ENCODE measurements around the gene C7orf57. TPM values are rescaled to one million over a fixed set of nuclear protein-coding genes. Genes with fewer than 3 reads are reported as not detected.

C7orf57 gene
- polyA plus RNA-seq, 1 of the 3 experiments (the other 2 are of a cell fraction) = 0.41 TPM

DNA sequence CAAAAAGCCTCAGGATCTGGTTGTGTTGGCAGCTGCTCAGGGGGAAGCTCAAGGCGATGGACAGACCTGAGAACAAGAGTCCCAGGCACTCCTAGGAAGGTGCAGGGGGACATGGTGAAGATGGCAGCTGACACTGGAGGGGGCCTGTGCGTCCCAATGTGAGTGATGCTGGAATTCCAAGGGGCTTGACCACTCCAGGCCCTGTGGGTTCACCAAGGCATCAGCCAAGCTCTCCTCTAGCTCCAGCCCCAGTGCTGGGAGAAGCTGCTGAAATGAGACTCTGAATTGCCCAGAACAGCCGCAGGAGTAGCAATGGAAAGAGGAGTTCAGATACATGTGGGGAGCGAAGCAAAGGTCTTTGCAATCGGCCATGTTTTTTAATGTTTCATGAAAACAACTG, 69.7 kb downstream of the C7orf57 start:
- Histone ChIP-seq H3K4me2 (no peak overlapping the region), H4K20me1 (ENCODE audit: insufficient read depth) (no peaks in the 10 kb centered on the region), H3K9ac (no peak overlapping the region), H3K9me3 (no peaks in the 10 kb centered on the region), H3K27me3 (ENCODE audit: insufficient read depth) (no peaks in the 10 kb centered on the region), H3K9me2 (no peaks in the 10 kb centered on the region), H3K27ac (ENCODE audit: low read depth in 2 of 2, low read length in 1 of 2) (no peak overlapping the region), H2AFZ (ENCODE audit: low read depth) (no peak overlapping the region), H3K4me1 (ENCODE audit: control insufficient read depth in 1 of 2, insufficient read depth in 2 of 2, low read depth in 1 of 2, low read length in 1 of 2) (no peaks in the 10 kb centered on the region), H3K79me2 (ENCODE audit: insufficient read depth) (peaks cover 1% of the 10 kb centered on the region; the same call in 1 of the 2 replicates), H3K36me3 (replicated peaks in 1 of 2; ENCODE audit: control insufficient read depth in 1 of 2, insufficient read depth in 2 of 2, low read length in 1 of 2) (peaks cover 58 to 72% of the 10 kb centered on the region in 2 experiments), H3K4me3 (ENCODE audit: low read depth in 2 of 2, low read length in 1 of 2) (no peak overlapping the region), H3F3A (replicated peaks; ENCODE audit: insufficient read depth) (no peaks in the 10 kb centered on the region)
- POLR2A ChIA-PET = no interaction called here
- CTCF ChIA-PET = interaction anchor here (0.8 to 12.8 kb wide), 3 partner anchors 9 to 161 kb away, joined by 3 to 185 read pairs (median 6); no protein-coding TSS in a partner anchor
- TF ChIP-seq MEF2A (IDR thresholded peaks at IDR 0.05; ENCODE audit: borderline replicate concordance, low read depth) (no peak), IRF3 (IDR thresholded peaks at IDR 0.05; ENCODE audit: low read depth, low read length) (no peak), GABPA (IDR thresholded peaks at IDR 0.05; ENCODE audit: low read depth) (no peak), NFIC (IDR thresholded peaks at IDR 0.05; ENCODE audit: borderline replicate concordance) (no peak), YY1 (IDR thresholded peaks at IDR 0.05; ENCODE audit: low read depth) (no peak), EP300 (IDR thresholded peaks at IDR 0.05; ENCODE audit: borderline replicate concordance in 1 of 2, low read depth in 1 of 2, low read length in 1 of 2) (no peak)
- TF ChIP-seq, protein P1, sequence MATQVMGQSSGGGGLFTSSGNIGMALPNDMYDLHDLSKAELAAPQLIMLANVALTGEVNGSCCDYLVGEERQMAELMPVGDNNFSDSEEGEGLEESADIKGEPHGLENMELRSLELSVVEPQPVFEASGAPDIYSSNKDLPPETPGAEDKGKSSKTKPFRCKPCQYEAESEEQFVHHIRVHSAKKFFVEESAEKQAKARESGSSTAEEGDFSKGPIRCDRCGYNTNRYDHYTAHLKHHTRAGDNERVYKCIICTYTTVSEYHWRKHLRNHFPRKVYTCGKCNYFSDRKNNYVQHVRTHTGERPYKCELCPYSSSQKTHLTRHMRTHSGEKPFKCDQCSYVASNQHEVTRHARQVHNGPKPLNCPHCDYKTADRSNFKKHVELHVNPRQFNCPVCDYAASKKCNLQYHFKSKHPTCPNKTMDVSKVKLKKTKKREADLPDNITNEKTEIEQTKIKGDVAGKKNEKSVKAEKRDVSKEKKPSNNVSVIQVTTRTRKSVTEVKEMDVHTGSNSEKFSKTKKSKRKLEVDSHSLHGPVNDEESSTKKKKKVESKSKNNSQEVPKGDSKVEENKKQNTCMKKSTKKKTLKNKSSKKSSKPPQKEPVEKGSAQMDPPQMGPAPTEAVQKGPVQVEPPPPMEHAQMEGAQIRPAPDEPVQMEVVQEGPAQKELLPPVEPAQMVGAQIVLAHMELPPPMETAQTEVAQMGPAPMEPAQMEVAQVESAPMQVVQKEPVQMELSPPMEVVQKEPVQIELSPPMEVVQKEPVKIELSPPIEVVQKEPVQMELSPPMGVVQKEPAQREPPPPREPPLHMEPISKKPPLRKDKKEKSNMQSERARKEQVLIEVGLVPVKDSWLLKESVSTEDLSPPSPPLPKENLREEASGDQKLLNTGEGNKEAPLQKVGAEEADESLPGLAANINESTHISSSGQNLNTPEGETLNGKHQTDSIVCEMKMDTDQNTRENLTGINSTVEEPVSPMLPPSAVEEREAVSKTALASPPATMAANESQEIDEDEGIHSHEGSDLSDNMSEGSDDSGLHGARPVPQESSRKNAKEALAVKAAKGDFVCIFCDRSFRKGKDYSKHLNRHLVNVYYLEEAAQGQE (IDR thresholded peaks at IDR 0.05; ENCODE audit: low read depth, low read length) = no peak
- WGBS (ENCODE audit: low lambda C conversion rate) = 97% methylated on average over 5 of the region's 5 CpGs
- DNase-seq = no peak

GRCh38 chr7:48106906-48107659, 71.7 kb downstream of the C7orf57 start:
- H3K27me3 ChIP-seq (ENCODE audit: insufficient read depth) = no peaks in the 10 kb centered on the region
- no peaks in the 10 kb centered on the region for H3K9me3 ChIP-seq
- WGBS (ENCODE audit: low lambda C conversion rate) = 93% methylated on average over 27 of the region's 29 CpGs
- H3K9me2 ChIP-seq = no peaks in the 10 kb centered on the region
- peaks cover 42 to 56% of the 10 kb centered on the region in 2 experiments for H3K36me3 ChIP-seq (replicated peaks in 1 of 2; ENCODE audit: control insufficient read depth in 1 of 2, insufficient read depth in 2 of 2, low read length in 1 of 2)
- ChIA-PET POLR2A (no interaction called here), CTCF (interaction anchor here (1.1 to 12.8 kb wide), 5 partner anchors 13 to 841 kb away, joined by 3 to 185 read pairs (median 20); no protein-coding TSS in a partner anchor)
- no peak overlapping the region for H3K9ac ChIP-seq
- TF ChIP-seq SMC3 (IDR thresholded peaks at IDR 0.05; ENCODE audit: low read depth, low read length) (no peak), EP300 (IDR thresholded peaks at IDR 0.05; ENCODE audit: borderline replicate concordance in 1 of 2, low read depth in 1 of 2, low read length in 1 of 2) (no peak), CHD2 (IDR thresholded peaks at IDR 0.05; ENCODE audit: low read length, partially characterized antibody) (no peak), TAF1 (IDR thresholded peaks at IDR 0.05; ENCODE audit: borderline replicate concordance, low read depth, low read length) (no peak), YY1 (IDR thresholded peaks at IDR 0.05; ENCODE audit: low read depth) (no peak)
- H4K20me1 ChIP-seq (ENCODE audit: insufficient read depth) = no peaks in the 10 kb centered on the region
- H2AFZ ChIP-seq (ENCODE audit: low read depth) = no peak overlapping the region
- no peak overlapping the region for H3K4me2 ChIP-seq
- no peaks in the 10 kb centered on the region for H3K79me2 ChIP-seq (ENCODE audit: insufficient read depth)
- H3K4me3 ChIP-seq (ENCODE audit: low read depth in 2 of 2, low read length in 1 of 2) = no peak overlapping the region
- no peaks in the 10 kb centered on the region for H3F3A ChIP-seq (replicated peaks; ENCODE audit: insufficient read depth)
- DNase-seq = no peak
- no peaks in the 10 kb centered on the region for H3K4me1 ChIP-seq (ENCODE audit: control insufficient read depth in 1 of 2, insufficient read depth in 2 of 2, low read depth in 1 of 2, low read length in 1 of 2)
- no peak overlapping the region for H3K27ac ChIP-seq (ENCODE audit: low read depth in 2 of 2, low read length in 1 of 2)
